IMR-90 (cell line): ENCODE measurements around the gene CCPG1.

Source experiments
- CTCF ChIP-seq: conservative IDR thresholded peaks from 2 replicates; pipeline ENCODE4 v1.5.1; 2012; ENCODE audit warnings: mild to moderate bottlenecking, low read depth, low read length, improper control_type of control experiment
- RCOR1 ChIP-seq: IDR thresholded peaks from 2 replicates; pipeline ENCODE4 v1.6.1; 2012; ENCODE audit warnings: mild to moderate bottlenecking, low read length, improper control_type of control experiment; ENCODE audit not compliant: insufficient replicate concordance

- no peak for TF ChIP-seq CTCF
- TF ChIP-seq RCOR1, result no peak
Observed at GRCh38 chr15:55349282-55349681, 58.9 kb downstream of the CCPG1 start.
